Sigmoid colon (tissue), 4 donors: Measurements from ENCODE around the gene RTN4IP1.

Experiments used
- CTCF ChIP-seq, 4 experiments: fragments of 450-650 bp in 3 of 4; fragments of 200-600 bp in 1 of 4; IDR thresholded peaks; one replicate each; pipeline ENCODE4 v1.5.1; 2016 to 2019; ENCODE audit warnings: antibody characterized with exemption in 4 of 4, mild to moderate bottlenecking in 3 of 4, moderate library complexity in 2 of 4
- POLR2A ChIP-seq, 2 donors: fragments of 450-650 bp; IDR thresholded peaks; one replicate each; pipeline ENCODE4 v1.6.1; 2016; ENCODE audit warnings: antibody characterized with exemption in 2 of 2, mild to moderate bottlenecking in 2 of 2, moderate library complexity in 2 of 2
- POLR2AphosphoS5 ChIP-seq, 4 donors: sonication (generic); formaldehyde crosslinking; IDR thresholded peaks; one replicate each; pipeline ENCODE4 v1.6.1; 2017; ENCODE audit warnings: antibody characterized with exemption in 4 of 4

GRCh38 chr6:106533054-106533453, 96.2 kb downstream of the RTN4IP1 start:
- no peak for TF ChIP-seq CTCF (IDR thresholded peaks at IDR 0.05)
- TF ChIP-seq POLR2A (IDR thresholded peaks at IDR 0.05) = no peak
- no peak for TF ChIP-seq POLR2AphosphoS5 (IDR thresholded peaks at IDR 0.05)
